HL-60 (cell line): ENCODE results near the gene TAGLN3.

ENCODE experiments used
- DNase-seq, 2 experiments: peaks; one replicate each; pipeline ENCODE4 v3.0.0-alpha.2; 2010 to 2020; ENCODE audit warnings: low read depth in 1 of 2, low spot score in 1 of 2
- H3K27ac ChIP-seq: fragments of 250-450 bp; sonication (Bioruptor Pico); replicated peaks from 2 replicates; pipeline ENCODE4 v1.5.1; 2020; ENCODE audit warnings: mild to moderate bottlenecking, moderate library complexity
- H3K27me3 ChIP-seq: fragments of 250-450 bp; sonication (Bioruptor Pico); 2 replicates; pipeline ENCODE4 v1.5.1; 2021; ENCODE audit warnings: mild to moderate bottlenecking, moderate library complexity; ENCODE audit not compliant: insufficient read depth, poor library complexity, severe bottlenecking
- H3K4me3 ChIP-seq: replicated peaks from 2 replicates; pipeline ENCODE4 v1.5.1; 2011; ENCODE audit warnings: mild to moderate bottlenecking, control low read depth, low read length; ENCODE audit not compliant: insufficient read depth
- CTCF ChIP-seq: IDR thresholded peaks from one replicate; pipeline ENCODE4 v1.5.1; 2011; ENCODE audit warnings: low read length, control low read depth, inconsistent platforms; ENCODE audit not compliant: insufficient read depth
- GABPA ChIP-seq: IDR thresholded peaks from 2 replicates; pipeline ENCODE4 v1.6.1; 2012; ENCODE audit warnings: low read depth
- POLR2AphosphoS5 ChIP-seq: IDR thresholded peaks from 2 replicates; pipeline ENCODE4 v1.6.1; 2012; ENCODE audit warnings: low read depth
- REST ChIP-seq: IDR thresholded peaks from 2 replicates; pipeline ENCODE4 v1.6.1; 2012; ENCODE audit warnings: low read depth; ENCODE audit not compliant: insufficient replicate concordance
- SPI1 ChIP-seq: IDR thresholded peaks from 2 replicates; pipeline ENCODE4 v1.6.1; 2012; ENCODE audit warnings: low read depth, mild to moderate bottlenecking, borderline replicate concordance

TAGLN3 gene

DNA sequence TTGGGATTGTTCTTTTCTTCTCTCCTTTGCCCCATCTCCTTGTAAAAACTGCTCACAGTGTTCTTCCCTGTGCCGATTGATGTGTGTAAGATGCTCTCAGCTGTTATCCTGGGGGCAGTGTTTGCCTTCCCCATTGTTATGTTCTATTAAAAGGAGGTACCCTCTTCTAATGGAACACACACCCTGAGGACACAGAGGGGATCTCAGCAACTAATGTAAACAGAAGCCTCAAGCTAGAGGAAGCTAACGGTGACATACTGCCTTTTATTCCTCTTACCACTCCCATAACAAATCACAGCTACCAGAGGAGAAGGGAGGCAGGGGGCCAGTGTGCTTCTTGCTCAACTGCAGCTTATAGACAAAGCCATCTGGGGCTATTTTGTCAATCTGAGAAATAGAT, 2.2 kb downstream of the TAGLN3 start:
- Histone ChIP-seq H3K27ac (no peak overlapping the region), H3K4me3 (no peak overlapping the region)
- DNase-seq: no peak

GRCh38 chr3:112001526-112001925, 2.8 kb downstream of the TAGLN3 start:
- Histone ChIP-seq H3K27ac (no peak overlapping the region), H3K4me3 (no peak overlapping the region), H3K27me3 (peaks cover 14% of the 10 kb centered on the region)
- DNase-seq: no peak
- TF ChIP-seq REST (no peak), CTCF (no peak), POLR2AphosphoS5 (no peak), SPI1 (no peak), GABPA (no peak)

More for the DNA sequence above, 2.2 kb downstream of the TAGLN3 start:
- H3K27me3 ChIP-seq: peaks cover 14% of the 10 kb centered on the region
- TF ChIP-seq GABPA (no peak), REST (no peak), SPI1 (no peak), POLR2AphosphoS5 (no peak)

DNA sequence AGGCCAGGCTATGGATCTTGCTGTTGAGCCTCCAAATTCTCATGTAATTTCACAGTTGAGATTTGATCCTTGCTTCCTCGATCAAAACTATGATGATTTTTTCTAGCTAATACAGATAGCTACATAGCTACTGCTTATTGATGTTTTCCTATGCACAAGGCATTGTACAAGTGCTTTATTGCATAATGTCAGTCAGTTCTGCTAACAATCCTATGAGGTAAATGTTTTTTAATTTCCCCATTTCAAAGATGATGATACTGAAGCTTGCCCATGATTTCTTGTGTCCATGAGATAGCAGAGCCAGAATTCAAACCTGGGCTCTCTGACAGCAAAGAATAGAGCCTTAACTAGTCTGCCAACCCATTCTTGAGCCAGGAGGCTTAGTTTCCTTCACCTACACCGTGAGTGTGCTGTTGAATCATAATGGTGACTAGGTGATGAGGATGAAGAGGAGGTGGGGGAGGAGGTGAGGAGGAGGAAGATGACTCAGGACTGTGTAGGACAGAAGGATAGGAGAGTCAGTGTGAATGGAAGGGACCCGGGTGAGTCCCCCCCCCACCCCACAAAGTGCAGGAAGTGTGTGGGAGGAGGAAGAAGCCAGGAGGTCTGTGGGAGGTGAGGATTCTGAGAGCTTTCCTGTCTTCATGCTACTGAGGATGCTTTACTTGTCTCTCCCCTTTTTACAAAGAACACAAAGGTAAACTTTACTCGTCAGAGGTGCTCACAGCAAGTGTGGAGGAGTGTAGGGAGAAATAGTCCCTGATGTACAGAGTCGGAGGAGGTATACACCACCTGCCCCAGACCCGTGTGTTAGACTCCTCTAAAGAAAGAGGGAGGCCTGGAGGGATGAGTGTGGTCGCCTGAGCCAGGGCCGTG, 3.6 kb downstream of the TAGLN3 start:
- no peak for DNase-seq
- H3K27ac ChIP-seq: no peak overlapping the region
- peaks cover 16% of the 10 kb centered on the region for H3K27me3 ChIP-seq
- no peak overlapping the region for H3K4me3 ChIP-seq
- TF ChIP-seq GABPA (no peak), POLR2AphosphoS5 (no peak), REST (no peak), SPI1 (no peak), CTCF (no peak)
